CD4-positive, alpha-beta T cell treated with Interleukin-21 for 1 hour (primary cell): ENCODE data around the gene ANKMY1.

Experiments
- DNase-seq: peaks from one replicate; pipeline ENCODE4 v3.0.0-alpha.2; 2020

The ANKMY1 gene

GRCh38 chr2:240578110-240578450 is 20.3 kb upstream of the ANKMY1 start:
- DNase-seq = no peak

GRCh38 chr2:240577281-240578109 is 19.7 kb upstream of the ANKMY1 start:
- DNase-seq = no peak

GRCh38 chr2:240576436-240577205 is 18.8 kb upstream of the ANKMY1 start:
- DNase-seq = no peak

- DNase-seq = no peak
Observed at GRCh38 chr2:240576036-240576435, 18.2 kb upstream of the ANKMY1 start.

- DNase-seq = no peak
Observed at GRCh38 chr2:240575101-240575965, 17.5 kb upstream of the ANKMY1 start.

- no peak for DNase-seq
Observed at GRCh38 chr2:240574386-240575100, 16.8 kb upstream of the ANKMY1 start.

- DNase-seq = no peak
Observed at GRCh38 chr2:240573516-240574385, 16.0 kb upstream of the ANKMY1 start.

GRCh38 chr2:240573071-240573515 is 15.3 kb upstream of the ANKMY1 start:
- no peak for DNase-seq

GRCh38 chr2:240572141-240573031 is 14.6 kb upstream of the ANKMY1 start:
- DNase-seq = no peak

GRCh38 chr2:240571314-240571973 is 13.7 kb upstream of the ANKMY1 start:
- DNase-seq = no peak

- no peak for DNase-seq
Observed at GRCh38 chr2:240570531-240571313, 12.9 kb upstream of the ANKMY1 start.

GRCh38 chr2:240569998-240570530 is 12.3 kb upstream of the ANKMY1 start:
- no peak for DNase-seq

GRCh38 chr2:240569523-240569997 is 11.8 kb upstream of the ANKMY1 start:
- no peak for DNase-seq

- DNase-seq = no peak
Observed at GRCh38 chr2:240568678-240569522, 11.1 kb upstream of the ANKMY1 start.

- DNase-seq = peak; percentile 68
Observed at GRCh38 chr2:240567872-240568677, 10.3 kb upstream of the ANKMY1 start, which contains the start of gene RNPEPL1. RNPEPL1 (plus strand) TSS chr2:240568484; CDS start chr2:240568587, 103 bp downstream.

- peak; percentile 49 for DNase-seq
Observed at GRCh38 chr2:240567137-240567871, 9.5 kb upstream of the ANKMY1 start.
